GM23338 (cell line): ENCODE results near the gene WWOX. TPM values are rescaled to one million over a fixed set of nuclear protein-coding genes. Genes with fewer than 3 reads are reported as not detected.

Source experiments
- ATAC-seq: fragments of 200-7000 bp; cut with Tn5 transposase; 3 replicates; pipeline ENCODE4 v1.9.1; 2020
- DNase-seq: peaks from one replicate; pipeline ENCODE4 v3.0.0-alpha.2; 2015; ENCODE audit warnings: low spot score
- H2AFZ ChIP-seq: fragments of 200-600 bp; sonication (generic); 2 replicates; pipeline ENCODE4 v1.8.0; 2016; ENCODE audit warnings: antibody characterized with exemption, mild to moderate bottlenecking, moderate library complexity
- H3F3A ChIP-seq: fragments of 200-600 bp; sonication (generic); replicated peaks from 2 replicates; pipeline ENCODE4 v1.8.0; 2017; ENCODE audit warnings: antibody characterized with exemption, mixed run types, low read depth
- H3K27ac ChIP-seq: fragments of 200-600 bp; sonication (generic); 2 replicates; pipeline ENCODE4 v1.6.1; 2016; ENCODE audit warnings: low read depth
- H3K27me3 ChIP-seq: fragments of 200-600 bp; sonication (generic); 2 replicates; pipeline ENCODE4 v1.8.0; 2016; ENCODE audit warnings: mild to moderate bottlenecking, mixed run types, moderate library complexity; ENCODE audit not compliant: insufficient read depth
- H3K36me3 ChIP-seq: fragments of 200-600 bp; sonication (generic); 2 replicates; pipeline ENCODE4 v1.8.0; 2016; ENCODE audit warnings: mild to moderate bottlenecking; ENCODE audit not compliant: insufficient read depth
- H3K4me1 ChIP-seq: fragments of 200-600 bp; sonication (generic); 2 replicates; pipeline ENCODE4 v1.8.0; 2016; ENCODE audit warnings: mild to moderate bottlenecking, moderate library complexity; ENCODE audit not compliant: insufficient read depth
- H3K4me2 ChIP-seq: fragments of 200-600 bp; sonication (generic); 2 replicates; pipeline ENCODE4 v1.7.1; 2017; ENCODE audit warnings: mixed run types
- H3K4me3 ChIP-seq: fragments of 200-600 bp; sonication (generic); 2 replicates; pipeline ENCODE4 v1.6.1; 2016; ENCODE audit warnings: mixed run types
- H3K79me2 ChIP-seq: fragments of 200-600 bp; sonication (generic); replicated peaks from 2 replicates; pipeline ENCODE4 v1.8.0; 2017; ENCODE audit warnings: mild to moderate bottlenecking; ENCODE audit not compliant: insufficient read depth
- H3K9me2 ChIP-seq: fragments of 200-600 bp; sonication (generic); 2 replicates; pipeline ENCODE4 v1.8.0; 2017; ENCODE audit not compliant: insufficient read depth
- H4K20me1 ChIP-seq: fragments of 200-600 bp; sonication (generic); replicated peaks from 2 replicates; pipeline ENCODE4 v1.8.0; 2017; ENCODE audit warnings: mild to moderate bottlenecking; ENCODE audit not compliant: insufficient read depth
- H3K27ac Mint-ChIP-seq: 2 replicates; pipeline ENCODE4 v1.8.0; 2020; ENCODE audit warnings: inconsistent platforms, mild to moderate bottlenecking, moderate library complexity, mixed read lengths
- H3K27me3 Mint-ChIP-seq: 3 replicates; pipeline ENCODE4 v1.8.0; 2022; ENCODE audit warnings: low read depth, mild to moderate bottlenecking, moderate library complexity, mixed read lengths, inconsistent platforms; ENCODE audit not compliant: insufficient read depth, poor library complexity
- H3K36me3 Mint-ChIP-seq: 3 replicates; pipeline ENCODE4 v1.8.0; 2021; ENCODE audit warnings: low read depth, mild to moderate bottlenecking, inconsistent platforms, moderate library complexity, mixed read lengths
- H3K4me1 Mint-ChIP-seq: 3 replicates; pipeline ENCODE4 v1.8.0; 2020; ENCODE audit warnings: mild to moderate bottlenecking, inconsistent platforms, mixed read lengths
- H3K4me3 Mint-ChIP-seq: 3 replicates; pipeline ENCODE4 v1.8.0; 2021; ENCODE audit warnings: moderate library complexity, mild to moderate bottlenecking, inconsistent platforms, mixed read lengths
- H3K9me3 Mint-ChIP-seq: 3 replicates; pipeline ENCODE4 v1.8.0; 2020; ENCODE audit warnings: moderate library complexity, mild to moderate bottlenecking, inconsistent platforms, mixed read lengths
- CREB1 ChIP-seq: fragments of 250-450 bp; sonication (Bioruptor Pico); IDR thresholded peaks from 2 replicates; pipeline ENCODE4 v1.5.0; 2020; ENCODE audit warnings: low read depth, mild to moderate bottlenecking, moderate library complexity
- CTCF ChIP-seq, 2 experiments: fragments of 200-600 bp in 1 of 2; sonication (generic) in 1 of 2; conservative IDR thresholded peaks; 2 replicates each; pipeline versions ENCODE4 v1.5.1 to v1.6.1; 2016 to 2017; ENCODE audit warnings: antibody characterized with exemption in 2 of 2, low read depth in 2 of 2, mild to moderate bottlenecking in 2 of 2, moderate library complexity in 1 of 2
- ETS1 ChIP-seq: IDR thresholded peaks from 2 replicates; pipeline ENCODE4 v1.6.1; 2016; ENCODE audit warnings: antibody characterized with exemption
- EZH2phosphoT487 ChIP-seq: fragments of 200-600 bp; sonication (generic); IDR thresholded peaks from one replicate; pipeline ENCODE4 v1.8.1; 2018; ENCODE audit warnings: antibody characterized with exemption; ENCODE audit not compliant: unreplicated experiment
- NANOG ChIP-seq: IDR thresholded peaks from 2 replicates; pipeline ENCODE4 v1.6.1; 2016; ENCODE audit warnings: antibody characterized with exemption, borderline replicate concordance
- STAT1 ChIP-seq: IDR thresholded peaks from one replicate; pipeline ENCODE4 v1.6.1; 2016; ENCODE audit warnings: antibody characterized with exemption; ENCODE audit not compliant: unreplicated experiment
- ZNF331 ChIP-seq: fragments of 250-450 bp; sonication (Bioruptor Pico); IDR thresholded peaks from 2 replicates; pipeline ENCODE4 v1.5.0; 2020; ENCODE audit warnings: low read depth, mild to moderate bottlenecking, moderate library complexity
- ZNF462 ChIP-seq: fragments of 250-450 bp; sonication (Bioruptor Pico); IDR thresholded peaks from 2 replicates; pipeline ENCODE4 v1.5.0; 2020; ENCODE audit warnings: mild to moderate bottlenecking, moderate library complexity
- polyA plus RNA-seq: library from polyadenylated mRNA; unstranded; fragments of >200 nt; fragmentation: Nextera tagmentation; extraction: Ambion mirVana; gene quantifications from 2 replicates; pipeline ENCODE4 v1.2.1, GENCODE V29; 2016
- total RNA-seq: library from RNA; depleted of rRNA; stranded (reverse); fragments of >200 nt; shearing (Covaris generic); gene quantifications from 2 replicates; pipeline ENCODE4 v1.2.3, GENCODE V29; 2014

WWOX gene
- total and polyA plus RNA-seq, 2 experiments from 2014 or later = 10.0 to 19.3 TPM

GRCh38 chr16:78257376-78257728 is 157.9 kb downstream of the WWOX start:
- H3K27me3 Mint-ChIP-seq = no peaks in the 10 kb centered on the region

More at GRCh38 chr16:78257376-78257728, 157.9 kb downstream of the WWOX start:
- Histone ChIP-seq H3K9me2 (no peaks in the 10 kb centered on the region), H4K20me1 (no peaks in the 10 kb centered on the region), H2AFZ (no peak overlapping the region), H3K27ac (no peak overlapping the region), H3F3A (no peaks in the 10 kb centered on the region), H3K79me2 (no peaks in the 10 kb centered on the region), H3K36me3 (no peaks in the 10 kb centered on the region), H3K27me3 (no peaks in the 10 kb centered on the region), H3K4me1 (peaks cover 18% of the 10 kb centered on the region; the same call in 1 of the 2 replicates), H3K4me3 (no peak overlapping the region), H3K4me2 (no peak overlapping the region)
- Mint-ChIP-seq H3K4me1 (peaks cover 31% of the 10 kb centered on the region), H3K27ac (no peak overlapping the region), H3K36me3 (no peaks in the 10 kb centered on the region), H3K9me3 (no peaks in the 10 kb centered on the region), H3K4me3 (no peak overlapping the region)
- no peak for DNase-seq
- ATAC-seq = peak; percentile 62; the same call in 2 of the 3 replicates
- TF ChIP-seq EZH2phosphoT487 (no peak), ETS1 (no peak), CTCF (conservative IDR thresholded peaks at IDR 0.05; ENCODE audit: low read depth in 2 of 2) (no peak), CREB1 (CRISPR knock-in tag) (no peak), NANOG (no peak), ZNF462 (CRISPR knock-in tag) (no peak), ZNF331 (CRISPR knock-in tag) (no peak), STAT1 (no peak)
